Muscle layer of colon (tissue), 2 donors: ENCODE results near the gene MACF1.
"Not testable (repeated sequence)": the region's sequence is repeated elsewhere in the genome, so short reads cannot be mapped to it uniquely, and the experiment has no call there.

Experiments used
- H3K27ac ChIP-seq: one replicate; pipeline ENCODE4 v1.7.0; 2013; ENCODE audit warnings: low read depth, mild to moderate bottlenecking, low read length, moderate library complexity
- H3K27me3 ChIP-seq, 2 donors: one replicate each; pipeline ENCODE4 v1.7.0; 2013; ENCODE audit warnings: low read length in 2 of 2, mild to moderate bottlenecking in 2 of 2; ENCODE audit not compliant: insufficient read depth in 2 of 2, control insufficient read depth in 1 of 2
- H3K36me3 ChIP-seq: one replicate; pipeline ENCODE4 v1.7.0; 2013; ENCODE audit warnings: mild to moderate bottlenecking, low read length; ENCODE audit not compliant: insufficient read depth
- H3K4me1 ChIP-seq: one replicate; pipeline ENCODE4 v1.7.0; 2013; ENCODE audit warnings: mild to moderate bottlenecking, low read length; ENCODE audit not compliant: insufficient read depth
- H3K4me3 ChIP-seq, 2 donors: one replicate each; pipeline ENCODE4 v1.7.0; 2013; ENCODE audit warnings: low read length in 2 of 2, low read depth in 1 of 2, mild to moderate bottlenecking in 1 of 2, moderate library complexity in 1 of 2
- H3K9ac ChIP-seq: one replicate; pipeline ENCODE4 v1.7.0; 2013; ENCODE audit warnings: low read length
- H3K9me3 ChIP-seq: one replicate; pipeline ENCODE4 v1.7.0; 2013; ENCODE audit warnings: mild to moderate bottlenecking, low read length
- donor health status: abdominal sarcoma.
- donor health status: Adenocarcinoma of cecum.

MACF1 gene

GRCh38 chr1:39205102-39205780 is 746 bp downstream of the MACF1 start:
- peak overlapping the region; percentile 85 for H3K9ac ChIP-seq
- peak overlapping the region; percentile 43 to 67 for H3K4me3 ChIP-seq
- no peaks in the 10 kb centered on the region for H3K9me3 ChIP-seq
- H3K4me1 ChIP-seq: peaks cover 28% of the 10 kb centered on the region
- no peaks in the 10 kb centered on the region for H3K36me3 ChIP-seq
- H3K27ac ChIP-seq: peak overlapping the region; percentile 92
- no peaks in the 10 kb centered on the region for H3K27me3 ChIP-seq

DNA sequence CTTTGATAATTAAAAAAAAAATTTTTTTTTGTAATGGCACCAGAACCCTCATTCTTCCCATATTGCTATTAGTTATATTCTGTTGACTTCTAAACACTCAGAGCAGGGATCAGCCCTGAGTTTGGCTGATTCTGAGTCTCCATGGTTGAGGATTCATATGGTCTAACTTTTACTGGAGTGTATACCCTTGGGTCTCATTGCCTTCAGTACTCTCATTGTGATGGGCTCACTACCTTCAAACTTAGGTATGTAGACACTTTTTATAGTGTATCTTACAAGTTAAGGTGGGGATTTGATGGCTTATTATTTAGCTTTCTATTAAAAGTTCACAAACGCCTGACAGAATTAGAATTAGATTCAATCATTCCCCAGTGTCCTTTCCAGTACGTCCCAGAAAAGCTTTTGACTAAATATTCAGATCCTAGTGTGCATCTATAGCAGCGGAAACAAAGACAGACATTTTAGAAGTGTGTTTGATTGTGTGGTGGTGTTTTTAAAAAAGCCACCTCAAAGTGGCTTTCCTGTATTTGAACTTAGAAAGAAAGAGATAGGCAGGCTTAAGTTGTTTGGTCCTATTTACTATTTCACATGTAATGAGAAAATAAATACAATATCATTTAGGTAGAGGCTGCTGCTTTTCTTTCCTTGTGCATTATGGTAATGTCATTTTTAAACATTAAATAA is 1.4 kb downstream of the MACF1 start:
- Histone ChIP-seq H3K9ac (peak overlapping the region; percentile 85), H3K36me3 (no peaks in the 10 kb centered on the region), H3K4me3 (peak overlapping the region; percentile 23 to 67), H3K27me3 (no peaks in the 10 kb centered on the region), H3K4me1 (peaks cover 28% of the 10 kb centered on the region), H3K9me3 (no peaks in the 10 kb centered on the region), H3K27ac (peak overlapping the region; percentile 92)

DNA sequence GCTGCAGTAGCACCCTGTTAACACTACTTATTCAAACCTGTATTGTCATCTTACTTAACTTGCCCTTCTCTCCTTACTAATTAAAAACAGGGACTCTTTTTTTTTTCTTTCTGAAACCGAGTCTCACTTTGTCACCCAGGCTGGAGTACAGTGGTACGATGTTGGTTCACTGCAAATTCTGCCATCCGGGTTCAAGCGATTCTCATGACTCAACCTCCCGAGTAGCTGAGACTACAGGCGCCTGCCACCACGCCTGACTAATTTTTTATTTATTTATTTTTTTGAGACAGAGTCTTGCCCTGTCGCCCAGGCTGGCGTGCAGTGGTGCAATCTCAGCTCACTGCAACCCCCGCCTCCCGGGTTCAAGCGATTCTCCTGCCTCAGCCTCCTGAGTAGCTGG is 3.9 kb downstream of the MACF1 start:
- not testable (repeated sequence) for H3K27ac ChIP-seq, H3K9ac ChIP-seq, H3K9me3 ChIP-seq, H3K4me3 ChIP-seq, H3K27me3 ChIP-seq, H3K36me3 ChIP-seq
- H3K4me1 ChIP-seq: peaks cover 34% of the 10 kb centered on the region

DNA sequence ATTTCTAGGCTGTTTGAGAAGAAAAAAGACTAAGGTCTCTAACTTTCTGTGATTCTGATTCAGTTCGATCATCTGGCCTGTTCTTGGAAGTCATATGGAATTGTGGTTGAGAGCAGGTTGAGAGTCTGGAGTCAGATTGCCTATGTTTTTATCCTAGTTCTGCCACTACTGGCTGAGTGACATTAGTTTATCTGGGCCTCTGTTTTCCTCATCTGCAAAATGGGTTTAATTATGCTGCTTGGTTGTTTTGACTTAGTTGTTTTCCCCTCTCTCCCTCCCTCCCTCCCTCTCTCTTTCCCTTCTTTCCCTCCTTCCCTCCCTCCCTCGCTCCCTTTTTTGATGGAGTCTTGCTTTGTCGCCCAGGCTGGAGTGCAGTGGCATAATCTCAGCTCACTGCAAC is 6.2 kb downstream of the MACF1 start:
- Histone ChIP-seq H3K27ac (no peak overlapping the region), H3K4me1 (peaks cover 45% of the 10 kb centered on the region), H3K9me3 (no peaks in the 10 kb centered on the region), H3K4me3 (no peak overlapping the region), H3K36me3 (peaks cover 5% of the 10 kb centered on the region), H3K9ac (no peak overlapping the region), H3K27me3 (no peaks in the 10 kb centered on the region)

DNA sequence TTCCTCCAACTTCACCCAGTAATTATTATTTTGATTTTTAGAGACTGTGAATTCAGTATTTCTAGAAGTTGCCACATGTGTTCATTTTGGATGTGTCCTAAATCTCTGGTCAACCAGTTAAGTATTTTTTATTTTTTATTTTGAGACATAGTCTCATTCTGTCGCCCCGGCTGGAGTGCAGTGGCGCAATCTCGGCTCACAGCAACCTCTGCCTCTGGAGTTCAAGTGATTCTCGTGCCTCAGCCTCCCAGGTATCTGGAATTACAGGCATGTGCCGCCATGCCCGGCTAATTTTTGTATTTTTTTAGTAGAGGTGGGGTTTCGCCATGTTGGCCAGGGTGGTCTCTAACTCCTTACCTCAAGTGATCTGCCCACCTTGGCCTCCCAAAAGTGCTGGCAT is 8.0 kb downstream of the MACF1 start:
- H3K27me3 ChIP-seq: no peaks in the 10 kb centered on the region
- no peak overlapping the region for H3K9ac ChIP-seq
- peaks cover 5% of the 10 kb centered on the region for H3K36me3 ChIP-seq
- no peak overlapping the region for H3K27ac ChIP-seq
- no peaks in the 10 kb centered on the region for H3K9me3 ChIP-seq
- H3K4me1 ChIP-seq: peaks cover 47% of the 10 kb centered on the region
- H3K4me3 ChIP-seq: no peak overlapping the region

GRCh38 chr1:39213511-39214002 is 9.1 kb downstream of the MACF1 start:
- peaks cover 47% of the 10 kb centered on the region for H3K4me1 ChIP-seq
- H3K9ac ChIP-seq: no peak overlapping the region
- H3K27ac ChIP-seq: no peak overlapping the region
- no peaks in the 10 kb centered on the region for H3K9me3 ChIP-seq
- peaks cover 5% of the 10 kb centered on the region for H3K36me3 ChIP-seq
- H3K4me3 ChIP-seq: no peak overlapping the region
- no peaks in the 10 kb centered on the region for H3K27me3 ChIP-seq

DNA sequence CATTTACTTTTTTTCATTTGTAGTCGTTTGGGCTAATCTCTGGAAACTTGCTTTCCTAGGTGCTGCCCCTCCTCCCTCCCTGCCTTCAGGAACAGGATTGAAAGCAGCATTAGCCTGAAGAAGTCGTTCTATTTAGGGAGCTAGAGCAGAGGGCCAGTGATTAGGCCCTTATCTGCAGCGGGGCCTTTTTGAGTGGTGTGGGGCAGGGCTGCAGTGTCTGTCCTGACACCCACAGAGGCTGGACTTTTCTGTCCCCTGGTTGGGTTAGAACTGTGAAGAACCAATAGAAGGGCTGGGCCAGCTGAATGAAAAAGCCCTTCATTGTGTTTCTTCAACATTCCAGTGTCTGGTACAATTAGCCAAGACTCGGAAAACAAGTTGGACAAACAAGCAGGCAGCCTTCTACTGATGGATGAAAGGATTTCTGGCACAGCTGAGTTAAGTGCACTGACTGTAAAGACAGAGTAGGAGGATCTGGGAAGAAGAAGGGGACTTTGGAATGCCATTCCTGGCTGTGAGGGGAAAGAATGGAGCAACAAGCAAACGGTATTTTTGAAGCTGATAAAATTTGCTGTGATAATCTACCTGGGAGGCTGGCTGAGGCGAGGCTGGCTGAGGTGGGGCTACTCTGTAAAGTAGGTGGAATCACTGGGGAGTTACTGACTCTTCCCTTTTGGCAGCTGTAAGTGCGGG is 9.7 kb downstream of the MACF1 start:
- no peak overlapping the region for H3K4me3 ChIP-seq
- no peaks in the 10 kb centered on the region for H3K27me3 ChIP-seq
- H3K27ac ChIP-seq: no peak overlapping the region
- no peaks in the 10 kb centered on the region for H3K9me3 ChIP-seq
- no peak overlapping the region for H3K9ac ChIP-seq
- peaks cover 47% of the 10 kb centered on the region for H3K4me1 ChIP-seq
- H3K36me3 ChIP-seq: peaks cover 5% of the 10 kb centered on the region

DNA sequence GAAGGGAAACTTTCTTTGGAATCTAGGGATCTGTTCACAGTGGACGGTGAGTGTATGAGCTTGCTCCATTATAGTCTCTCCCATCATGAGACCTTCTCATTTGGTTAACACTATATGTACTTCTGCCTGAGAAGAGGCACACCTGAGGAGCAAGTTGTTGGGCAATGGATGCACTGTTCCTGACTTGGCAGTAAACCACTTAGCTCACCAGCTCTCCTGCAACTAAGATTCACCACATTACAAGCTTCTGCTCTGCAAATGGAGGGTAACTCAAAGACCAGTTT is 10.2 kb downstream of the MACF1 start:
- Histone ChIP-seq H3K27me3 (no peaks in the 10 kb centered on the region), H3K27ac (peak overlapping the region; percentile 19), H3K4me1 (peaks cover 47% of the 10 kb centered on the region), H3K9me3 (no peaks in the 10 kb centered on the region), H3K36me3 (peaks cover 5% of the 10 kb centered on the region), H3K9ac (no peak overlapping the region), H3K4me3 (no peak overlapping the region)

DNA sequence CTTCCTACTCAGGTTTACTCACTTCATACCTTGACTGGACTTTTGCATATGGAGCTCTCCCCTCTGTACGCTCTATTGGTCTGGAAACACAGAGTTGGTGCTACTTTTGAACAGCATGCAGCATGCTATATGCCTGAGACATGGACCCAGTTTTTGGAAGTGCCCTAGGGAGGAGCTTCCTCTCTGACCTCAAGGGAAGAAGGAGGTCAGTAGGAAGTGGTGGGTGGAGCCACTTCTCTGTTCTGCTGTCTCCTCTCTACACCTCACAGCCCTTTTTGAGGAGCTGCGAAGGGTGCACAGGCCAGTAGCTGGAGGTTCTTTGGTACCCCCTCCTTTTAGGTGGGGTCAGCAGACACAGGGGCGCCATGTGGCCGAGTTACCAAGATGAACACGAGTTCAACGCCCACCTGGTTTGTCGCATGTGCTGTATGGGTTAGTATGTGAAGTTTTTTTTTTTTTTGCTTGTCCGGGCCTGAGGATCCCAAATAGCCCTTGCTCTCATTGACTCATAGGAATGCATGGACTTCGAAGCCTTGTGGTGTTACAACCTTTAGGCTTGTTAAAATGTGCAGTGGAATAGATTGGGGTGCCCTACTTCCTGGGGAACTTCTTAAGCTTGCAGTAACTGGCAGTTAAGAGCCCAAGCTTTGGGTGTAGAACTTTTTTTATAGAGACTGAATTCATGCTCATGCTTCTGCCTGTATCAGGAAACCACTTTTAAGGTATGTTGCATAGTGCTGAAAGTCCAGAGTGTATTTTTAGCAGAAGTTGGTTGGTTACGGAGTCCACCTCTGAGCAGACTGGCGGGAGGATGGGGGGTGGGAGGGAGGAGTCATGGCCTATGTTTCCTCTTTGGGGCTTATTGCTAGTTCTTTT is 10.7 kb downstream of the MACF1 start:
- Histone ChIP-seq H3K27ac (peak overlapping the region; percentile 19), H3K9ac (no peak overlapping the region), H3K27me3 (no peaks in the 10 kb centered on the region), H3K9me3 (no peaks in the 10 kb centered on the region), H3K36me3 (peaks cover 5% of the 10 kb centered on the region), H3K4me1 (peaks cover 47% of the 10 kb centered on the region), H3K4me3 (peak overlapping the region in 1 of 2 donors; percentile 5)

- H3K36me3 ChIP-seq: peaks cover 5% of the 10 kb centered on the region
- H3K4me3 ChIP-seq: no peak overlapping the region
- H3K9ac ChIP-seq: no peak overlapping the region
- peaks cover 52% of the 10 kb centered on the region for H3K4me1 ChIP-seq
- no peaks in the 10 kb centered on the region for H3K27me3 ChIP-seq
- peak overlapping the region; percentile 19 for H3K27ac ChIP-seq
- no peaks in the 10 kb centered on the region for H3K9me3 ChIP-seq
Observed at GRCh38 chr1:39216771-39217170, 12.3 kb downstream of the MACF1 start.
